MM.1S (cell line): ENCODE data around the gene RABEP2.

Experiments used
- DNase-seq: peaks from one replicate; pipeline ENCODE4 v3.0.0-alpha.2; 2015
- H2AFZ ChIP-seq: fragments of 300-600 bp; sonication (generic); 2 replicates; pipeline ENCODE4 v1.6.0; 2016; ENCODE audit warnings: antibody characterized with exemption, low read length
- H3F3A ChIP-seq: fragments of 300-600 bp; sonication (generic); 2 replicates; pipeline ENCODE4 v1.6.1; 2016; ENCODE audit warnings: mild to moderate bottlenecking, antibody characterized with exemption, low read length, moderate library complexity, mixed read lengths; ENCODE audit not compliant: insufficient read depth
- H3K27ac ChIP-seq: fragments of 300-600 bp; sonication (generic); 2 replicates; pipeline ENCODE4 v1.5.1; 2016; ENCODE audit warnings: mild to moderate bottlenecking, low read length
- H3K27me3 ChIP-seq: fragments of 300-600 bp; sonication (generic); replicated peaks from 2 replicates; pipeline ENCODE4 v1.6.0; 2016; ENCODE audit warnings: low read length; ENCODE audit not compliant: insufficient read depth
- H3K36me3 ChIP-seq: fragments of 300-600 bp; sonication (generic); replicated peaks from 2 replicates; pipeline ENCODE4 v1.6.1; 2016; ENCODE audit warnings: mild to moderate bottlenecking, low read length, mixed read lengths; ENCODE audit not compliant: insufficient read depth
- H3K4me1 ChIP-seq: fragments of 300-600 bp; sonication (generic); 2 replicates; pipeline ENCODE4 v1.6.1; 2016; ENCODE audit warnings: low read length, mixed read lengths
- H3K4me2 ChIP-seq: fragments of 300-600 bp; sonication (generic); 2 replicates; pipeline ENCODE4 v1.6.0; 2016; ENCODE audit warnings: low read depth, low read length
- H3K4me3 ChIP-seq: fragments of 300-600 bp; sonication (generic); 2 replicates; pipeline ENCODE4 v1.5.1; 2016; ENCODE audit warnings: low read length, mixed read lengths
- H3K79me2 ChIP-seq: fragments of 300-600 bp; sonication (generic); 2 replicates; pipeline ENCODE4 v1.6.1; 2016; ENCODE audit warnings: mixed run types, low read length, mixed read lengths
- H3K9ac ChIP-seq: fragments of 300-600 bp; sonication (generic); 2 replicates; pipeline ENCODE4 v1.6.1; 2016; ENCODE audit warnings: low read length, mixed read lengths
- H3K9me2 ChIP-seq: fragments of 300-600 bp; sonication (generic); replicated peaks from 2 replicates; pipeline ENCODE4 v1.6.1; 2016; ENCODE audit warnings: mild to moderate bottlenecking, low read length, mixed read lengths; ENCODE audit not compliant: insufficient read depth
- H3K9me3 ChIP-seq: fragments of 300-600 bp; sonication (generic); replicated peaks from 2 replicates; pipeline ENCODE4 v1.6.1; 2016; ENCODE audit warnings: mild to moderate bottlenecking, low read length, mixed read lengths; ENCODE audit not compliant: insufficient read depth
- H4K20me1 ChIP-seq: fragments of 300-600 bp; sonication (generic); 2 replicates; pipeline ENCODE4 v1.6.1; 2016; ENCODE audit warnings: mild to moderate bottlenecking, low read length, moderate library complexity, mixed read lengths; ENCODE audit not compliant: insufficient read depth
- EZH2 ChIP-seq: fragments of 300-600 bp; sonication (generic); optimal IDR thresholded peaks from 2 replicates; pipeline ENCODE3; 2017; ENCODE audit warnings: low read depth, mild to moderate bottlenecking, antibody characterized with exemption, low read length, mixed read lengths
- EZH2phosphoT487 ChIP-seq: fragments of 300-600 bp; sonication (generic); IDR thresholded peaks from 2 replicates; pipeline ENCODE4 v1.6.1; 2018; ENCODE audit warnings: antibody characterized with exemption, low read length
- TF ChIP-seq, protein P1 (sequence below): fragments of 300-600 bp; sonication (generic); IDR thresholded peaks from 2 replicates; pipeline ENCODE4 v1.5.1; 2016; ENCODE audit warnings: antibody characterized with exemption, low read length, mixed read lengths

The RABEP2 gene

DNA sequence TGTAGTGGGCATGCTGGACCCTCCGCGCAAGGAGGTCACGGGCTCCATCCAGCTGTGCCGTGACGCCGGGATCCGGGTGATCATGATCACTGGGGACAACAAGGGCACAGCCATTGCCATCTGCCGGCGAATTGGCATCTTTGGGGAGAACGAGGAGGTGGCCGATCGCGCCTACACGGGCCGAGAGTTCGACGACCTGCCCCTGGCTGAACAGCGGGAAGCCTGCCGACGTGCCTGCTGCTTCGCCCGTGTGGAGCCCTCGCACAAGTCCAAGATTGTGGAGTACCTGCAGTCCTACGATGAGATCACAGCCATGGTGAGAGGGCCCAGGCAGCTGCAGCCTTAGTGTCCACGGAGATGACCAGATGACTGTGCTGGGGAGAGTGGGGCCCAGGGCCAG, 24.4 kb downstream of the RABEP2 start:
- no peak overlapping the region for H2AFZ ChIP-seq

DNA sequence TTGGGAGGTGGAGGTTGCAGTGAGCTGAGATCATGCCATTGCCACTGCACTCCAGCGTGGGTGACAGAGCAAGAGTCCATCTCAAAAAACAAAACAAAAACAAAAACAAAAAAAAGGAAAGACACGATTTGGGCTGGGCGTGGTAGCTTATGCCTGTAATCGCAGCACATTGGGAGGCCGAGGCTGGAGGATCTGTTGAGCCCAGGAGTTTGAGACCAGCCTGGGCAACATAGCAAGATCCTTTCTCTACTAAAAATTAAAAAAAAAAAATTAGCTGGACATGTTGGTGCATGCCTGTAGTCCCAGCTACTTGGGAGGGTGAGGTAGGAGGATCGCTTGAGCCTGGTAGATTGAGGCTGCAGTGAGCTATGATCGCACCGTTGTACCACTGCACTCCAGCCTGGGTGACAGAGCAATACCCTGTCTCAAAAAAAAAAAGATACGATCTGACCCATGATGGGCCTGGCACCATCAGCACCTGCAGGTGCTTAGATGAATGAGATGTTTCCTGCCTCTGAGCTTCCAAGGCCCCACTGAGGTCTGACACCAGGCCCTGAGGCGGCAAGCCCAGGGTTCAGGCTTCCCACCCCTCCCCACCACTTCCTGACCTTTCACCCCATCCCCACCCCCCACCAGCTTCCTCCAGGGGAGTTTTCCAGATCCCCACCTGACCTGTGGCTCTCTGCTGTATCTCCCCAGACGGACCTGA, 25.0 kb downstream of the RABEP2 start:
- H3K9me3 ChIP-seq: no peaks in the 10 kb centered on the region
- no peak overlapping the region for H3K27ac ChIP-seq
- no peak overlapping the region for H3K4me2 ChIP-seq
- H3F3A ChIP-seq: no peaks in the 10 kb centered on the region
- no peak overlapping the region for H3K4me3 ChIP-seq
- no peak overlapping the region for H3K9ac ChIP-seq
- H2AFZ ChIP-seq: no peak overlapping the region
- no peaks in the 10 kb centered on the region for H3K9me2 ChIP-seq
- H3K27me3 ChIP-seq: no peaks in the 10 kb centered on the region
- H3K4me1 ChIP-seq: no peaks in the 10 kb centered on the region
- H3K79me2 ChIP-seq: no peaks in the 10 kb centered on the region
- no peaks in the 10 kb centered on the region for H3K36me3 ChIP-seq
- no peaks in the 10 kb centered on the region for H4K20me1 ChIP-seq
- no peak for TF ChIP-seq EZH2phosphoT487
- no peak for DNase-seq

More for the DNA sequence above, 24.4 kb downstream of the RABEP2 start:
- Histone ChIP-seq H4K20me1 (no peaks in the 10 kb centered on the region), H3K4me1 (no peaks in the 10 kb centered on the region), H3K27me3 (no peaks in the 10 kb centered on the region), H3F3A (no peaks in the 10 kb centered on the region), H3K9me3 (no peaks in the 10 kb centered on the region), H3K27ac (no peak overlapping the region), H3K36me3 (no peaks in the 10 kb centered on the region), H3K9me2 (no peaks in the 10 kb centered on the region), H3K9ac (no peak overlapping the region), H3K4me3 (no peak overlapping the region), H3K79me2 (no peaks in the 10 kb centered on the region), H3K4me2 (no peak overlapping the region)
- no peak for DNase-seq
- TF ChIP-seq, protein P1, sequence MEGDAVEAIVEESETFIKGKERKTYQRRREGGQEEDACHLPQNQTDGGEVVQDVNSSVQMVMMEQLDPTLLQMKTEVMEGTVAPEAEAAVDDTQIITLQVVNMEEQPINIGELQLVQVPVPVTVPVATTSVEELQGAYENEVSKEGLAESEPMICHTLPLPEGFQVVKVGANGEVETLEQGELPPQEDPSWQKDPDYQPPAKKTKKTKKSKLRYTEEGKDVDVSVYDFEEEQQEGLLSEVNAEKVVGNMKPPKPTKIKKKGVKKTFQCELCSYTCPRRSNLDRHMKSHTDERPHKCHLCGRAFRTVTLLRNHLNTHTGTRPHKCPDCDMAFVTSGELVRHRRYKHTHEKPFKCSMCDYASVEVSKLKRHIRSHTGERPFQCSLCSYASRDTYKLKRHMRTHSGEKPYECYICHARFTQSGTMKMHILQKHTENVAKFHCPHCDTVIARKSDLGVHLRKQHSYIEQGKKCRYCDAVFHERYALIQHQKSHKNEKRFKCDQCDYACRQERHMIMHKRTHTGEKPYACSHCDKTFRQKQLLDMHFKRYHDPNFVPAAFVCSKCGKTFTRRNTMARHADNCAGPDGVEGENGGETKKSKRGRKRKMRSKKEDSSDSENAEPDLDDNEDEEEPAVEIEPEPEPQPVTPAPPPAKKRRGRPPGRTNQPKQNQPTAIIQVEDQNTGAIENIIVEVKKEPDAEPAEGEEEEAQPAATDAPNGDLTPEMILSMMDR: no peak

DNA sequence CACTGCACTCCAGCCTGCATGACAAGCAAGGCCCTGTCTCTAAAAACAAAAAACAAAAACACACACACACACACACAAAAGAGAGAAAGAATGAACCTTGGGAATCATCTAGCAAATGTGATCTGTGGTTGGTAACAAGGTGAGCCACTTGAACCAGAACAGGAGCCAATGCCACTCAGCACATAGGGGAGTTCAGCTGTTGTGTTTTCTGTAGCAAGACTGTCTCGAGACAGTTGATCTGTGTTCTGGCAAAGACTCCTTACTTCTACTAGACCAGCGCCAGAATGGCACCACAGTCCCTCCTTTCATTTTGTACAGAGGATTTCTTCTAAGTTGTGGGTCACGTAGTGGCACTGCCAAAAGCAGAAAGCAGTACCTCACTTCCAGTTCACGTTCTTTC, 26.1 kb downstream of the RABEP2 start:
- Histone ChIP-seq H3K9me2 (no peaks in the 10 kb centered on the region), H3F3A (no peaks in the 10 kb centered on the region), H3K4me1 (no peaks in the 10 kb centered on the region), H3K27ac (no peak overlapping the region), H2AFZ (no peak overlapping the region), H3K4me2 (no peak overlapping the region), H3K27me3 (no peaks in the 10 kb centered on the region), H3K79me2 (no peaks in the 10 kb centered on the region), H3K36me3 (no peaks in the 10 kb centered on the region), H3K9me3 (no peaks in the 10 kb centered on the region), H3K4me3 (no peak overlapping the region), H4K20me1 (no peaks in the 10 kb centered on the region), H3K9ac (no peak overlapping the region)
- DNase-seq: no peak
- TF ChIP-seq EZH2phosphoT487 (no peak), EZH2 (no peak)
- TF ChIP-seq, protein P1: no peak

DNA sequence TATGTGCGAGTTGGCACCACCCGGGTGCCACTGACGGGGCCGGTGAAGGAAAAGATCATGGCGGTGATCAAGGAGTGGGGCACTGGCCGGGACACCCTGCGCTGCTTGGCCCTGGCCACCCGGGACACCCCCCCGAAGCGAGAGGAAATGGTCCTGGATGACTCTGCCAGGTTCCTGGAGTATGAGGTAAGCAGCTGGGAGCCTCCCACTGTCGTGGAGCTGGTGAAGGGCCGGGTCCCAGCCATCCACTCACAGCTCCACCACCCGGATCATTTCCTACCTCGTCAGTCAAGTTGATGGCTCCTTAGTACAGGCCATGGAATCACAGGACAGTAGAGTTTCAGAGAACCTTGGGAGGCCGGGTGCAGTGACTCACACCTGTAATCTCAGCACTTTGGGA, 26.8 kb downstream of the RABEP2 start:
- no peak for DNase-seq
- H3K4me2 ChIP-seq: no peak overlapping the region
- H3K79me2 ChIP-seq: no peaks in the 10 kb centered on the region
- H3F3A ChIP-seq: no peaks in the 10 kb centered on the region
- no peak overlapping the region for H3K4me3 ChIP-seq
- no peaks in the 10 kb centered on the region for H3K9me3 ChIP-seq
- H4K20me1 ChIP-seq: no peaks in the 10 kb centered on the region
- TF ChIP-seq EZH2phosphoT487 (no peak), EZH2 (no peak)
- TF ChIP-seq, protein P1: no peak
- H2AFZ ChIP-seq: no peak overlapping the region
- no peaks in the 10 kb centered on the region for H3K4me1 ChIP-seq
- H3K9ac ChIP-seq: no peak overlapping the region
- no peaks in the 10 kb centered on the region for H3K36me3 ChIP-seq
- no peak overlapping the region for H3K27ac ChIP-seq
- no peaks in the 10 kb centered on the region for H3K9me2 ChIP-seq
- H3K27me3 ChIP-seq: no peaks in the 10 kb centered on the region
